HG03175 (cell line): ENCODE results near the gene UCP2.
A peak's percentile ranks its signal among the peaks of the same experiment; 100 is the strongest.
"Not testable (repeated sequence)": the region's sequence is repeated elsewhere in the genome, so short reads cannot be mapped to it uniquely, and the experiment has no call there.

Source experiments
- ATAC-seq: cut with Tn5 transposase; IDR thresholded peaks from one replicate; pipeline ENCODE4 v1.9.1; 2021; ENCODE audit warnings: mild to moderate bottlenecking, moderate library complexity; ENCODE audit not compliant: unreplicated experiment

Gene UCP2

DNA sequence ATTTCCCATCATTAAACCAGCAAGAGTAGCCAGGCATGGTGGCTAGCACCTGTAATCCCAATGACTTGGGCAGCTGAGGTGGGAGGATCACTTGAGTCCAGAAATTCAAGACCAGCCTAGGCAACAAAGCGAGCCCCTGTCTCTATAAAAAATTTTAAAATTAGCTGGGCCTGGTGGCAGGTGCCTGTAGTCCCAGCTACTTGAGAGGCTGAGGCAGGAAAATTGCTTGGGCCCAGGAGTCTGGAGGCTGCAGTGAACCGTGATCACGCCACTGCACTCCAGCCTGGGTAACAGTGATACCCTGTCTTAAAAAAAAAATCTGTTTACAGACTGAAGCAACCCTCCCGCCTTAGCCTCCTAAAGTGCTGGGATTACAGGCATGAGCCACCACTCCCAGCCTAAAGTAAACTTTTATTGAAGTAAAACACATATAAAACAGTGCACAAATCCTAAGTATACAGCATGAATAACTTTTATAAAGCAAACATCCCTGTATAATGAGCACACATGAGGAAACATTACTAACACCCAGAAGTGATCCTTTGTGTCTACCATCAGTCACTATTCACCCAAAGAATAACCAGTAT lies 13.6 kb upstream of the UCP2 start:
- ATAC-seq, result no peak

DNA sequence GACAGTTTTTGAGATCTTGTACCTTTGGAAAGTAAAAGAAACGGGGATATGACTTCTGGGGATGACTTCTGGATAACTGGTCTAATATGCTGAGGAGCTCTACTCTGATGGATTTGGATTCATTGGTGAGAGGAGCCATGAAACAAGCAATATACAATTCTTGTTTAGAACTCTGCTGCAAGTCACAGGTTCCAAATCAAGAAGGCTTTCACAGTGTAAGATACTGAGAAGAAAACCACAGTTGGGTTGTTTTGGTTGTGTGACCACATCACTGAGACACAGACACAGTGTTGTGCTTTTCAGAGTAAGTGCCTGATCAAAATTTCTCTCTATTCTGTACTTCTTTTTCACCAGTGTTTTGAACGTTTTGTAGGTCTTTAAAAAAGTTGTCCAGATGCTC lies 13.1 kb upstream of the UCP2 start:
- peak; percentile 62 for ATAC-seq

DNA sequence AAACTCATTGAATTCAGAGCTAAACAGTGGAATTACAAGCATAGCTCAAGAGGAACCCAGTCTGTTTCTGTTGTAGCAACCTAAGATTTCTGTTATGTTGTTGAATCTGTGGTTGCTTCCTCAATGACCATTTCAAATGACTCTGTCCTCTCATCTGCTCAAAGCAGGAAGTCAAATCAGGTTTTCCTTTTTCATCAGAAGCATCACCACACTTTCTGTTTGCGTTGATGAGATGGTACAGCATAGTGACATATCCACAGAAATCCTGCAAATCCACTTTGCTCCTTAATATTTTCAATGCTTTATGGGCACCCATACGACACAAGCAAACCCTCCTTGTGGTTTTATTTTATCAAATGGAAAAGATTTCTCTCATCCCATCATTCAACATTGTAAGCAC lies 12.6 kb upstream of the UCP2 start:
- peak; percentile 66 for ATAC-seq

DNA sequence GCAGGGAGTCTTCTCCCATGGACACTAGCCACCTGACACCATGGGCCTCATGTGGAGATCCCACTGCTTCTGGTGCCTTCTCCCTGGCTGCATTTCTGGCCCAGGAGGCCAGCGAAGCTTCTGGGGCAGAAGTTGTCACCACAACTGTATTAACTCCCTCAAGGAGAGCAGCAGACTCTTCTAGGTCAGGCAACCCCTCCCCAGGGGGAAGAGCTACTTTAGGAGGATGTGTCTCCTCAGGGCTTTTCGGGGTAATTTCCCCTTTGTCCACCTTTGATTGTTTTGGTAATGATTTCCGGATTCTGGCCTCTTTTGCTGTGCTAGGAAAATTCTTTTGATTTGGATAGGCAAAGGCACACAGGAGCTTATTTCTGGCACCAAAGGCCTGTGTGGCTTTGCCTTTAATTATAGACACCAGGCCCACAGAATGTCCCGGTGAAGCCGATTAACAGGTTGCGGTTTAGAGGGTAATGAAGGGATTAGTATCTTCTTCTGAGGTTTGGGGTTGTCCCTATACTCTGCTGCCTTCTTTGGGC lies 8.9 kb upstream of the UCP2 start:
- no peak for ATAC-seq

DNA sequence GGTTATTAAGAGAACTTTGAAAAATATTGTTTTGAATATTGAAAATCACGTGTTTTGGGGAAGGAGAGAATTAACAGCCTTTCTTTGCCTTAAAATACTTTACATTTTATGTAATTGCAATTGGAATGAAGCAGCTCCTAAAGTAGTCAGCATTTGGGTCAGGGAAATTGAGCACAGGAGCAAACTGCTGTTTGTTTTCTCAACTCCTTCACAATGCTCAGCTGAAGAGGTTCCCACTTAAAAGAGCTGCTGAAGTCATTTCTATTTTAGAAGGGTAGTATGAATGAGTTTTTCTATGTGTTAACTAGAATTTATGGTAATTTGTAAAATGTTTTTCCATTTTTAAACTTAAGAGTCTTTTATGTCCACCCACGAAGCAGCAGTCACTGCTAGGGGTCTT lies 8.1 kb upstream of the UCP2 start:
- no peak for ATAC-seq

DNA sequence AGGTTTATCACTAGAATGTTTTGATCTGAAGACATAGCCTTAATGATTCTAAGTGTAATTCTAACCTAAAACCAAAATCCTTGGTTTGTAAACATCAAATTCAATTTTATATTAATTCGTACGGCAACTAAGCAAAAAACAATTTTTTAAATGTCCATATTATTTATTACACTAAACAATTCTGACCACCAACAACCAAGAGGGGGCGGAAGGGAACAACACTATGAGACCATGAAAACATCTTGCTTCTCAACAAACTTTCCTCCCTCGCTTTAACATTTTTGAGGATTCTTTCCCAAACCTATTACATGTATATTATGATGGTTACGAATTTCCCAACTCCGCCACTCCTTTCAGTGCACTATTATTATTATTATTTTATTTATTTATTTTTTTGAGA lies 6.5 kb upstream of the UCP2 start:
- ATAC-seq, result no peak

DNA sequence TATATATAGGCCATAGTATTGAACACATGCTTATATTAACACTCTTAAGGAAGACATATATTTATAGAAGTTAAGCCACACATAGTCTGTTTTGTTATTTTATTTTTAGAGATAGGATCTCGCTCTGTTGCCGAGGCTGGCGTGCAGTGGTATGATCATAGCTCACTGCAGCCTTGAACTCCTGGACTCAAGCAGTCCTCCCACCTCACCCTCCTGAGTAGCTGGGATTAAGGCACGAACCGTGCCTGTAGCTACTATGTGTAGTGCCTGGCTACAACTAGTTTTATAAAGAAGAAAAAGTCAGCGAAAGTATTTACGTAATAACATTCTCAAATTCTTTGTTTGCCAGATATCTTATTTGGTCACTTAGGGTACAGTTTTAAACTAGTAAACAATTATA lies 5.6 kb upstream of the UCP2 start:
- ATAC-seq, result no peak

DNA sequence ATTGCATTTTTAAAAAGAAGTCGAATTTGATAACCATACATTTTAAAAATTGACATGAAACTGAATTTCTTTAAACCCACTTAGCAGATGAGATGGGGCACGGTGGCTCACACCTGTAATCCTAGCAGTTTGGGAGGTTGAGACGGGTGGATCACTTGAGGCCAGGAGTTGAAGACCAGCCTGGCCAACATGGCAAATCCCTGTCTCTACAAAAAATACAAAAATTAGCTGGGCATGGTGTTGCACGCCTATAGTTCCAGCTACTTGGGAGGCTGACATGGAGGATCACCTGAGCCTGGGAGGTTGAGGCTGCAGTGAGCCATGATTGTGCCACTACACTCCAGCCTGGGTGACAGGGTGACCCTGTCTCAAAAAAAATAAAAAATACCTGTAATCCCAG lies 3.0 kb upstream of the UCP2 start:
- ATAC-seq, result not testable (repeated sequence)

DNA sequence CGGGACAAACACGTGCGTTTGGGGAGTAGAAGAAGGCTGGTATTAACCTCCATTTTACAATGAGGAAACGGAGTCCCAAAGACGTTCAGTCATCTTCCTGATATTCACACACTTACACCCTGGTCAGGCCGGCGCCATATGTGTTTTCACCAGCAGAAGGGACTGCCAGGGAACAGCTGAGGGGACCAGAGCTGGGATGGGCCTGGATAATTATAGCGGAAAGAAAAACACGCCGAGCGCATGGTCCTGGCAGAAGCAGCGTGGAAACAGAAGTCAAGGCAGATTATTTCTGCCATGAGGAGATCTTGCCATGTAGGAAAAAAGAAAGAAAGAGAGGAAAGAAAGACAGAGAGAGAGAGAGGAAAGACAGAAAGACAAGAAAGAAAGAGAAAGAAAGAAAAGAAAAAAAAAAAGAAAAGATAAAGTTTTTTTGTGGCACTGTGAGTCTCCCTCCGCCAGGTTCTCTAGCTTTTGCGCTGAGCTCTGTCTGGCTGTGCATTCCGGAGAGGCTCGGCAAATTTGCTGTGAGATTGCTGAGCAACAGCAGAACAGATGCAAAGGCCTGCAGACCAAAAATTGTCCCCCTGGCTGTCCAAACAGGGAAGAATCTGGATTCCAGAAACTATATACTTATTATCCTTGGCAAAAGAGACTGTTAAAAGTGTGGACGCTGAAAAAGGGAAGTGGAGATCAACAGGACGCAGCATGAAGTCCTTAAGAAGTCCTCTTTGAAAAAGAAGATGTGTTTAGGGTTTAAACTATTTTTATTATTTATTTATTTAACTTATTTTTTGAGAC lies 1.3 kb upstream of the UCP2 start:
- ATAC-seq, result no peak

DNA sequence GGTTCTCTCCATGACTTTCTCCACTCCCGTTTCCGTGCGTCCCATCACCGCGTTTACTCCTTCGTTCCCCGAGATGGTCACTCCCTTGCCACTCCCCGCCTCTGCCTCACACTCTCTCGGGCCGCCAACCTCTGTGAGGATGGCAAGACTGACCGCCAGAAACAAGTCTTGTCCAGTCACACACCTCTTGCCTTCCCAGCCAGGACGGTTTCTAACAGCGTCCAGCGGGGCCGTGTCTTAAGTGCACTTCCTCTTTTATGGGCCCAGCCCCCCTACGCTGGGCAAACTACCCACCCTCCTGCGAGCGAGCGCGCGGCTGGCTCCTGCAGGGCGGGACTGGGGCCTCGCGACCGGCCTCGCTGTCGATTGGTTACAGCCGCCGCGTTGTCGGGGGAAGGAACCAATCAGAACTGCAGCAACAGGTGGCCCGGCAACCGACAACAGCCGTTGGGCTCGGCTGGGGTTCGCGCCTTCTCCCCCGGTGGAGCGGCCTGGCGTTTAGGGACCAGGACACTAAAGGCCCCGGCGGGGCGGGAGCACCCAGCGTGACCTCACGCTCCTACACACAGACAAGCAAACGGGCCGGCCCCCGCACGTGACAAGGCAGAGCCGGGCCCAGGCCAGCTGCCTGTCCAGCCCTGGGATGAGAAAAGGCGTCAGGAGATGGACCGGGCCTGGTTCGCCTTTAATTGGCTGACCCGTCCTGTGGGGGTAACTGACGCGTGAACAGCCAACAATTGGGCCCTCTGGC lies 522 bp upstream of the UCP2 start:
- peak; percentile 70 for ATAC-seq

DNA sequence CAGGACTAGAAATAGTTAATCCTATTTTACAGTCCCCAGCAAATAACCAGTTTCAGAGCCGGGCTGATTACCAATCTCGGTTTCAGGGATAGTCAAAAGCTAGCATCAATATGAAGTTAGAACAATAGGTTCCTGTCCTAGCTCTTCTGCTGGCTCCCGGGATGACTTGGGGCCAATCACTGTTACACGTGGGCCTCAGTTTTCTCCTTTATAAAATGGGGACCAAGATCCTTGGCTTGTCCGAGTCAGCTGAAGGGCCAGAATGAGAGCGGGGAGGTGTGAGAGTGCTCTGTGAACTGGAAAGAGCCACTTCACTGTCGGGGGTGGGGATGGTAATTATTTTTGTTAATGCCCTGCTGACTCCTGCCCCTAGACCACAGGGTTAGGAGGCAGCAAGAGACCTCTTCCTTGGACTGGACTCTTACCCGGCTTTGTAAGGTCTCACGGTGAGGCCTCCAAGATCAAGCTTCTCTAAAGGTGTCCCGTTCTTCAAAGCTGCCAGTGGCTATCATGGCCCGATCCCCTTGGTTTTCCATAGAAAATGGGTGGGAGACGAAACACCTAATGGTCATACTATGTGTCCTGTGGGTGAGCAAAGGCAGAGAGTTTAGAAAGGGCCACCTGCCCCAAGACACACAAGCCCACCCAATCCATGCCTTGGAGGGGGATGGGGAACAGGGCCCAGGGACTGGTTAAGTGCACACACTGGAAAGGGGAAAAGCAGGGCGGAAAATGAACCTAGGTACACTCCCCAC lies 1.4 kb downstream of the UCP2 start:
- ATAC-seq, result no peak

DNA sequence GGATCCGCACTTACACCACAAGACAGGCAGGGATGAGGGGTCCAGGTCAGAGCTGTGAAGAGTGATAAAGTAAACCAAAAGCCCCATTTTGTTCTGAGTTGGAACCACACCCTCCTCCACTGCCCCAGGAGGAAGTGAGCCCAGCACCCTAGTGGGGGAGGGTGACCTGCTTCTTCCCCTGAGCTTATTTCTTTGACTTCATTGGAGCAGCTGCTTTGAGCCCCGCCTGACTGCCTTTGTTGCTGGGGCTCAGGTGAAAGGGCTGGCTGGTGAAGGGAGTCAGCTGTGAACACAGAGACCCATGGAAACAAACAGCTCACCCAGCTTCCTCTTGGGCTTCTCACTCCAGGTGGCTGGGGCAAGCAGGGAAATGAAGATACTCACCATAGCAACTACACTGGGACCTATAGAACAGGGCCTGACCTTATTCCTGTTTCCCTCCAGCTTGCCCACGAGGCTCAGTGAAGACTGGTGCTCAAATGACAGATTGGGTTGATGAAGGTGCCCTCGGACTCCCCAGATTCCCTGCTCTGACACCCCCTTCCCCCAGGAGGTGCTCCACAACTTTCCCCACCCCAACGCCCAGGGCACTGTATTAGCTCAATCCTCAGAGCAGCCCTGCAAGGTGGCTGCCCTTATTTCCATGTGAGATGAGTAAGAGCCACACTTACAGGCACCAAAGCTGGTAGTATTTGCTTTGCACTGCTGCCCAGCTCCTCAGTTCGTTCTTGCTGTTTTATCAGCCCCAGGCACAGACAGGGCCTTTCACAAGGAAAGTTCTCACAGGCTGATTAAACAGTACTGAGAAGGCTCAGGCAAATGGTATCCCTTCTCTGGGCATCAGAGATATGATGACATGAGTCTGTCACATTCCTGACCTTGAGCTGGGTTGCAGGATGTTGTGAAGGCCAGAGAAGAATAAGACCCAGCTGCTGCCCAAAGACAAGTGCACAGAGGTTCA lies 2.4 kb downstream of the UCP2 start:
- ATAC-seq, result peak; percentile 53

DNA sequence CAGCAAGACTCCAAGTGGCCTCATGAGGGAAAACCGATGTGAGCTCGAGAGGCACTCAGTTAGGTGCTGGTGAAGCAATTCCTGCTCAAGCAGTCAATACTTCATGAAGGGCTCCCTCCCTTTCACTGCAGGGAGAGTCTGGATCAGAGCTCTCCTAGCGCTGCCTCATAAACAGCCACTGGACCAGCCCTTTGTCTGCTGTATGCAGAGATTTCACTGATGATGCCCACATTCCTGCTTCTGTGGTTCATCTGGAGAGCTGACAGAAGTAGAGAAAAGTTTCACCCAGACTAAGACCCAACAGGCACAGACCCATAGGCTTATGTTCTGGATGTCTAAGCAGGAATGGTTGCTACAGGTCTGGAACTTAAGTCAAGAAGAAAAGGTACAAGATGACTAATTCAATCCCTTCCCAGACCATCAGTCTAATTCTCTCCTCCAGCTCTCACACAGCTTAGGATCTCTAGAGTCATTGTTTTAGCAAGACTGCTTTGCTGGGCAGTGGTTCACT lies 4.0 kb downstream of the UCP2 start:
- ATAC-seq, result no peak

DNA sequence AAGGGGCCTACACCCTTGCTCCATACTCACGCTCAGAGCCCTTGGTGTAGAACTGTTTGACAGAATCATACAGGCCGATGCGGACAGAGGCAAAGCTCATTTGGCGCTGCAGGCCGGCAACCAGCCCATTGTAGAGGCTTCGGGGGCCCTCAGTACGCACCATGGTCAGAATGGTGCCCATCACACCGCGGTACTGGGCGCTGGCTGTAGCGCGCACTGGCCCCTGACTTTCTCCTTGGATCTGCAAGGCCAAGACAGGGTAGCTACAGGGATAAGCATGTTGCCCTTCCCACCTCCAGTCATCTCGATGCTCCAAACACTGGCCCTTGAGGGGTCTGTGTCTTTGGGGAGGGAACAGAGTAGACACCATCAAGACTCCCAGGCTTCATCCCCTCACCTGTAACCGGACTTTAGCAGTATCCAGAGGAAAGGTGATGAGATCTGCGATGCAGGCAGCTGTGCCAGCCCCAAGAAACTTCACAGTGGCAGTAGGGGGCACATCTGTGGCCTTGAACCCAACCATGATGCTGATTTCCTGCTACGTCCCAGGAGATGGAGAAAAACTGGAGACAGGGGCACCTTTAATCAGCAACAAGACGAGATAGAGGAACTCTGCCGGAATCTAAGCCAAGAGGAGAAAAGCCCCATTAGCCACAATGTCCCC lies 4.7 kb downstream of the UCP2 start:
- no peak for ATAC-seq

DNA sequence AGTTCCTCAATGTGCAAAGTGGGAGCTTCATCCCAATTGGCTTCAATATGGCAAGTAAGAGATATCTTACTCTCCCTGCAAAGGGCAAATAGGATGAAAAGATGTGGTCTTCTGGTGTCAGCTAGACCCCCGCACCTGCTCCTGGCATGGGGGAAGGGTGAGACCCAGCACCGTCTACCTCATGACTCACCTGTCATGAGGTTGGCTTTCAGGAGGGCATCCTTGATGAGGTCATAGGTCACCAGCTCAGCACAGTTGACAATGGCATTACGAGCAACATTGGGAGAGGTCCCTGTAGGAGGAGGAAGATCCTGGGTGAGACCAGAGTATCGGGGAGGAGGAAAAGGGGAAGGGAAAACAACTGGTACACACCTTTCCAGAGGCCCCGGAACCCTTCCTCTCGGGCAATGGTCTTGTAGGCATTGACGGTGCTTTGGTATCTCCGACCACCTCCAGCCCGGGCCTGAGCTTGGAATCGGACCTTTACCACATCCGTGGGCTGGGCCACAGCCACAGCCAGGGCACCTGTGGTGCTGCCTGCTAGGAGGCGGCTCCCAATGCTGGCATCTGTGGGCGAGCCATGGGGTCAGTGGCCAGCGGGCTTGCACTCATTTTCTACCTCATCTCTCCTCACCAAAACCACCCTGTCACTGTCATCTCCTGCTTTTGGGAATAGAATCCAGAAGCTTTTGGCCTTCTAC lies 6.0 kb downstream of the UCP2 start:
- no peak for ATAC-seq

DNA sequence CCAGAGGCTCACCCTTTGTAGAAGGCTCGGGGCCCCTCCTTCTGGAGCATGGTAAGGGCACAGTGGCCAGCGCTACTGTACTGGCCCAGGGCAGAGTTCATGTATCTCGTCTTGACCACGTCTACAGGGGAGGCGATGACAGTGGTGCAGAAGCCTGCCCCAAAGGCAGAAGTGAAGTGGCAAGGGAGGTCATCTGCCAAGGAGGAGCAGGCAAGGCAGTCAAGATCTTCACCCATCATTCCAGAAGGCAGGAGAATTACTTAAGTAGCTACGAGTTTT lies 7.2 kb downstream of the UCP2 start:
- no peak for ATAC-seq

DNA sequence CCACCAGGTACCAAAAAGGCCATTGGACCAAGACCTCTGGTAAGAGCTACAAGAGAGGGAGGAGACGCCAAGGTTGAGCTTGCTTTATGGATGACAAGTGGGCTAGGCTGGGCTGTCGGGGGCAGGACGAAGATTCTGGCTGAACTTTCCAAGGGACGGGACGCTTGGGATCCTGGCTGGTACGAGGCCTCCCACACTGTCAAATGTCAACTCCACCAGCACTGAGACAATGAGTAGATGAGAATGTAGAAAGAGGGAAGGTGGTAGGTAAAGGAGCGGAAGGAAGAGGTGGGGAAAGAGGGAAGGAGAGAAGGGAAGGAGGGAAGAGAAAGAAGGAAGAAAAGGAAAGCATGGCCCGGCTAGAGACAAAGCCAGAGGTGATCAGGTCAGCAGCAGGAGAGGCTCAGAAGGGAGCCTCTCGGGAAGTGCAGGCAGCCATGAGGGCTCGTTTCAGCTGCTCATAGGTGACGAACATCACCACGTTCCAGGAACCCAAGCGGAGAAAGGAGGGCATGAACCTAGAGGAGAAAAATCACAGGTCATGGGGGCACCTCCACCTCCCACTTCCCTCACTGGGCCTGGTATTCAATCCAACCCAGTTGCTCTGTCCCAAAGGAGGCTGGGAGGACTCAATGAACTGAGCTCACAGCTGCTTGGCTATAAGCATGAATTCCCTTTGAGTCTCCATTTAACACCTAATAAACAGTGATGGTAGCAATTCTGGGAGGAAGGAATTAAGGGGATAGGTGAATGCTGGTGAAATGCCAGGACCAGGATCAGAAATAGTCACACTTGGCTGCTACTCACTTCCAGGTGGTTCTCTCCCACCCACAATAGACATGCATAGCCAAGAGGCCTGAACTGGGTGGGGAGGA lies 7.8 kb downstream of the UCP2 start:
- ATAC-seq, result no peak
